HEK293T (cell line): ENCODE measurements around the gene TPK1.

Source experiments
- BHLHE40 ChIP-seq: fragments of 450-650 bp; IDR thresholded peaks from 2 replicates; pipeline ENCODE4 v1.6.1; 2016; ENCODE audit warnings: mild to moderate bottlenecking, moderate library complexity, borderline replicate concordance
- L3MBTL2 ChIP-seq: fragments of 450-650 bp; conservative IDR thresholded peaks from 2 replicates; pipeline ENCODE4 v1.6.1; 2016; ENCODE audit warnings: mild to moderate bottlenecking
- SP1 ChIP-seq: fragments of 450-650 bp; IDR thresholded peaks from 2 replicates; pipeline ENCODE4 v1.6.1; 2017
- SUZ12 ChIP-seq: fragments of 450-650 bp; IDR thresholded peaks from 2 replicates; pipeline ENCODE4 v1.6.1; 2016; ENCODE audit warnings: mild to moderate bottlenecking
- ZNF384 ChIP-seq: fragments of 450-650 bp; IDR thresholded peaks from 2 replicates; pipeline ENCODE4 v1.6.1; 2016
- TF ChIP-seq, protein P1 (sequence below): fragments of 450-650 bp; IDR thresholded peaks from 2 replicates; pipeline ENCODE4 v1.6.1; 2016

DNA sequence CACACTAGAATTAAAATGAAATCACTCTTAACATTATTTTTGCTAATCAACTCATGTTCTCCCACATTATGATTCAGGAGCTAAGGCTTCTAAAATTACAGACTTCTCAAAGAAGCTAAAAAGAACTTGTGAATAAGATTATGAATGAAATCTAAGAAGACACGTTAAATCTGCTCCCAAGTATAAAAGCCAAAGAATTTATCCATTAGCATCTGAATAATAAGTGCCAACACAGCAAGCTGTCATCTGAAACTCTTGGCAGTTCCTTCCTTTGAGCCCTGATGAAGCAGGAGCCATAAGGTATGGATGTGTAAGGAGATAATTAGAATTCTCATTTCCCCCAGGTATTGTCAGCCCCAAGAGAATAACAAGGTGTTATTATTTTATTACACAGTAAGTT lies 50.3 kb downstream of the TPK1 start:
- no peak for TF ChIP-seq BHLHE40
- no peak for TF ChIP-seq L3MBTL2
- TF ChIP-seq, protein P1, sequence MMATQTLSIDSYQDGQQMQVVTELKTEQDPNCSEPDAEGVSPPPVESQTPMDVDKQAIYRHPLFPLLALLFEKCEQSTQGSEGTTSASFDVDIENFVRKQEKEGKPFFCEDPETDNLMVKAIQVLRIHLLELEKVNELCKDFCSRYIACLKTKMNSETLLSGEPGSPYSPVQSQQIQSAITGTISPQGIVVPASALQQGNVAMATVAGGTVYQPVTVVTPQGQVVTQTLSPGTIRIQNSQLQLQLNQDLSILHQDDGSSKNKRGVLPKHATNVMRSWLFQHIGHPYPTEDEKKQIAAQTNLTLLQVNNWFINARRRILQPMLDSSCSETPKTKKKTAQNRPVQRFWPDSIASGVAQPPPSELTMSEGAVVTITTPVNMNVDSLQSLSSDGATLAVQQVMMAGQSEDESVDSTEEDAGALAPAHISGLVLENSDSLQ: no peak
- no peak for TF ChIP-seq SP1
- TF ChIP-seq SUZ12: no peak
- TF ChIP-seq ZNF384: no peak
